ENCODE data around the gene SPECC1L. TPM values are rescaled to one million over a fixed set of nuclear protein-coding genes. Genes with fewer than 3 reads are reported as not detected.

Gene SPECC1L
- total RNA-seq, 2 donors from 2014 or later: 39.6 to 63.2 TPM

DNA sequence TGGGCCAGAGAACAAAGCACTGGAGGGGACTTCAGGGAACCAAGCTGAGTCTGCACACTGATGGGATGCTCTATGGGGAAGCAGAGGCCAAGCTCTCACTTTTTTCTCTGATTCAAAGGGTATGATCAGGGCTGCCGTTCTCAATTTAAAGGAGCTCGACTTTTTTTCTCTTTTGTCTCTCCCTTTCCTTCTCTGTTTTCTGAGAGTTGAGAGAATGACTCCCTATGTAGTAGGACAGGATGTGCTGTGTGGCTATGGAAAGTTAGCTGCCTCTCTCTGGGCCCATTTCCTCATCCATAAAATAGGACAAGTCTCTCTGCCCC, 164.7 kb downstream of the SPECC1L start:
- peaks cover 9% of the 10 kb centered on the region for H3K4me1 ChIP-seq (replicated peaks)
- WGBS: 95% methylated on average over 2 of the region's 2 CpGs
- H3K36me3 ChIP-seq: no peaks in the 10 kb centered on the region
- intact Hi-C loops (cut with DNase I): no loop called here
- no peak overlapping the region for H3K27ac ChIP-seq
- no peak overlapping the region for H3K4me3 ChIP-seq
- H3K27me3 ChIP-seq (replicated peaks; ENCODE audit: insufficient read depth): no peaks in the 10 kb centered on the region
- TF ChIP-seq CTCF (IDR thresholded peaks at IDR 0.05) (no peak), POLR2A (IDR thresholded peaks at IDR 0.05) (no peak), POLR2AphosphoS5 (IDR thresholded peaks at IDR 0.05) (no peak)
- no peaks in the 10 kb centered on the region for H3K9me3 ChIP-seq
- no peak for DNase-seq (ENCODE audit: low spot score)

- Histone ChIP-seq H3K36me3 (no peaks in the 10 kb centered on the region), H3K9me3 (no peaks in the 10 kb centered on the region), H3K27me3 (replicated peaks; ENCODE audit: insufficient read depth) (no peaks in the 10 kb centered on the region), H3K4me3 (no peak overlapping the region), H3K27ac (no peak overlapping the region), H3K4me1 (replicated peaks) (peaks cover 8% of the 10 kb centered on the region)
- intact Hi-C loops (cut with DNase I): no loop called here
- TF ChIP-seq POLR2A (IDR thresholded peaks at IDR 0.05): no peak
- TF ChIP-seq CTCF (IDR thresholded peaks at IDR 0.05): no peak
- no peak for TF ChIP-seq POLR2AphosphoS5 (IDR thresholded peaks at IDR 0.05)
- 85% methylated on average over 13 of the region's 13 CpGs for WGBS
- no peak for DNase-seq (ENCODE audit: low spot score)
Measured at GRCh38 chr22:24435861-24436371, 165.3 kb downstream of the SPECC1L start.

GRCh38 chr22:24436553-24436952, 165.9 kb downstream of the SPECC1L start:
- H3K36me3 ChIP-seq: no peaks in the 10 kb centered on the region
- no peak overlapping the region for H3K27ac ChIP-seq
- intact Hi-C loops (cut with DNase I): no loop called here
- TF ChIP-seq CTCF (IDR thresholded peaks at IDR 0.05) (no peak), POLR2A (IDR thresholded peaks at IDR 0.05) (no peak), POLR2AphosphoS5 (IDR thresholded peaks at IDR 0.05) (no peak)
- H3K9me3 ChIP-seq: no peaks in the 10 kb centered on the region
- DNase-seq (ENCODE audit: low spot score): no peak
- 93% methylated on average over 3 of the region's 3 CpGs for WGBS
- peaks cover 8% of the 10 kb centered on the region for H3K4me1 ChIP-seq (replicated peaks)
- no peaks in the 10 kb centered on the region for H3K27me3 ChIP-seq (replicated peaks; ENCODE audit: insufficient read depth)
- no peak overlapping the region for H3K4me3 ChIP-seq

DNA sequence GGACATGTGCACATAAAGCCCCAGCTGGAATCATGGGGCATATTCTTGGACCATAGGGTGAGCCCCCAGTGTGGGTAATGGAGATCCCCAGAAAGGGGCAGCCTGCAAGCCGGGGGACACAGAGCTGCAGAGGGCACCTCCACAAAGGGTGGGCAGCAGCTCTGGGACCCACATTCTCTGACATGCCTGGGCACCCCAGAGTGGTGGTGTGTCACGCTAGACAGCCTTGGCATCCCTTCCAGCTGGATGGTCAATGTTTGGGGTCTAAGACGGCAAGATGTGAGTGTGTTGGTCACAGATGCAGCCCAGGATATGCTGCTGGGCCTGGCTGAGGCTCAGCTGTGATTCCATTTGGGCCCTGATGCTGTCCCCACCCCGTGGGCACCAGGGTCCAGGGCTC, 166.5 kb downstream of the SPECC1L start:
- Histone ChIP-seq H3K27ac (no peak overlapping the region), H3K4me1 (replicated peaks) (peaks cover 8% of the 10 kb centered on the region), H3K27me3 (replicated peaks; ENCODE audit: insufficient read depth) (no peaks in the 10 kb centered on the region), H3K9me3 (no peaks in the 10 kb centered on the region), H3K36me3 (no peaks in the 10 kb centered on the region), H3K4me3 (no peak overlapping the region)
- TF ChIP-seq CTCF (IDR thresholded peaks at IDR 0.05) (no peak), POLR2AphosphoS5 (IDR thresholded peaks at IDR 0.05) (no peak), POLR2A (IDR thresholded peaks at IDR 0.05) (no peak)
- 92% methylated on average over 4 of the region's 4 CpGs for WGBS
- intact Hi-C loops (cut with DNase I): no loop called here
- no peak for DNase-seq (ENCODE audit: low spot score)

- 88% methylated on average over 5 of the region's 5 CpGs for WGBS
- DNase-seq (ENCODE audit: low spot score): no peak
- Histone ChIP-seq H3K4me1 (replicated peaks) (peaks cover 5% of the 10 kb centered on the region), H3K9me3 (no peaks in the 10 kb centered on the region), H3K27ac (no peak overlapping the region), H3K36me3 (no peaks in the 10 kb centered on the region), H3K4me3 (no peak overlapping the region), H3K27me3 (replicated peaks; ENCODE audit: insufficient read depth) (no peaks in the 10 kb centered on the region)
- no peak for TF ChIP-seq POLR2A (IDR thresholded peaks at IDR 0.05)
- TF ChIP-seq CTCF (IDR thresholded peaks at IDR 0.05): no peak
- TF ChIP-seq POLR2AphosphoS5 (IDR thresholded peaks at IDR 0.05): no peak
- intact Hi-C loops (cut with DNase I): no loop called here
Measured at GRCh38 chr22:24437741-24438328, 167.2 kb downstream of the SPECC1L start.

Measured in prostate gland (tissue), 2 donors.